ENCODE measurements around the gene WDPCP. TPM values are rescaled to one million over a fixed set of nuclear protein-coding genes. Genes with fewer than 3 reads are reported as not detected.

WDPCP gene
- total and polyA plus RNA-seq, 7 donors = 0.60 to 35.5 (median 14.0) TPM

DNA sequence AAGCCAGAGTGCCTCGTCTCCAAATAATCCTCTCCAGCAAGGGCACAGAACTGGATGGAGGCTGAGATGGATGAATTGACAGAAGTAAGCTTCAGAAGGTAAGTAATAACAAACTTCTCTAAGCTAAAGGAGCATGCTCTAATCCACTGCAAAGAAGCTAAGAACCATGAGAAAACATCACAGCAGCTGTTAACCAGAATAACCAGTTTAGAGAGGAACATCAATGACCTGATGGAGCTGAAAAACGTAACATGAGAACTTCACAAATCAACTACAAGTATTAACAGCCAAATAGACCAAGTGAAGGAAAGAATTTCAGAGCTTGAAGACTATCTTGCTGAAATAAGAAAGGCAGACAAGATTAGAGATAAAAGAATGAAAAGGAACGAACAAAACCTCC is 32.3 kb downstream of the WDPCP start:
- TF ChIP-seq, protein P1, sequence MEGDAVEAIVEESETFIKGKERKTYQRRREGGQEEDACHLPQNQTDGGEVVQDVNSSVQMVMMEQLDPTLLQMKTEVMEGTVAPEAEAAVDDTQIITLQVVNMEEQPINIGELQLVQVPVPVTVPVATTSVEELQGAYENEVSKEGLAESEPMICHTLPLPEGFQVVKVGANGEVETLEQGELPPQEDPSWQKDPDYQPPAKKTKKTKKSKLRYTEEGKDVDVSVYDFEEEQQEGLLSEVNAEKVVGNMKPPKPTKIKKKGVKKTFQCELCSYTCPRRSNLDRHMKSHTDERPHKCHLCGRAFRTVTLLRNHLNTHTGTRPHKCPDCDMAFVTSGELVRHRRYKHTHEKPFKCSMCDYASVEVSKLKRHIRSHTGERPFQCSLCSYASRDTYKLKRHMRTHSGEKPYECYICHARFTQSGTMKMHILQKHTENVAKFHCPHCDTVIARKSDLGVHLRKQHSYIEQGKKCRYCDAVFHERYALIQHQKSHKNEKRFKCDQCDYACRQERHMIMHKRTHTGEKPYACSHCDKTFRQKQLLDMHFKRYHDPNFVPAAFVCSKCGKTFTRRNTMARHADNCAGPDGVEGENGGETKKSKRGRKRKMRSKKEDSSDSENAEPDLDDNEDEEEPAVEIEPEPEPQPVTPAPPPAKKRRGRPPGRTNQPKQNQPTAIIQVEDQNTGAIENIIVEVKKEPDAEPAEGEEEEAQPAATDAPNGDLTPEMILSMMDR (IDR thresholded peaks at IDR 0.05) = no peak
- TF ChIP-seq EP300 (IDR thresholded peaks at IDR 0.05) (no peak), POLR2AphosphoS5 (IDR thresholded peaks at IDR 0.05) (no peak), POLR2A (IDR thresholded peaks at IDR 0.05) (no peak)
- Histone ChIP-seq H3K4me3 (no peak overlapping the region), H3K4me1 (peaks cover 0 to 13% (median 7%) of the 10 kb centered on the region in 4 donors), H3K9me3 (no peaks in the 10 kb centered on the region), H3K27me3 (no peaks in the 10 kb centered on the region), H3K36me3 (no peaks in the 10 kb centered on the region), H3K27ac (no peak overlapping the region)
- intact Hi-C loops (cut with DNase I) = no loop called here
- 91 to 94% methylated on average over 3 of the region's 3 CpGs for WGBS, 2 donors
- DNase-seq = no peak

DNA sequence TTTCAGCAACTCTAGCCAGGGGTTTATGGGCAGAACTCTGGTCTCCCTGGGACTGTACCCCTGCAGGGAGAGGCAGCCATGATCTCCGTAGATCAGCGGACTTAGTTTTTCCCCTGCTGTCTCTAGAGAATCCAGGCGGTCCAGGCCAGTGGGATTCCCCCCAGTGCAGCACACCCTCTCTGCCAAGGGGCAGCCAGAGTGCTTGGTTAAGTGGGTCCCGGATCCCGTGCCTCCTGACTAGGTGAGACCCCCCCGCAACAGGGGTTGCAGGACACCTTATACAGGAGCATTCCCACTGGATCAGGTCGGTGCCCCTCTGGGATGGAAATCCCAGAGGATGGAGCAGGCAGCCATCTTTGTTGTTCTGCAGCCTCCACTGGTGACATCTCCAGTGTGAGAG is 33.0 kb downstream of the WDPCP start:
- DNase-seq = no peak
- WGBS, 2 donors = 96 to 97% methylated on average over 7 of the region's 7 CpGs
- Histone ChIP-seq H3K27ac (no peak overlapping the region), H3K36me3 (no peaks in the 10 kb centered on the region), H3K9me3 (no peaks in the 10 kb centered on the region), H3K4me3 (no peak overlapping the region), H3K27me3 (no peaks in the 10 kb centered on the region), H3K4me1 (peaks cover 0 to 13% (median 7%) of the 10 kb centered on the region in 4 donors)
- intact Hi-C loops (cut with DNase I) = no loop called here
- TF ChIP-seq POLR2AphosphoS5 (IDR thresholded peaks at IDR 0.05) = no peak
- TF ChIP-seq, protein P1 (IDR thresholded peaks at IDR 0.05) = no peak
- TF ChIP-seq POLR2A (IDR thresholded peaks at IDR 0.05) = no peak
- TF ChIP-seq EP300 (IDR thresholded peaks at IDR 0.05) = no peak

DNA sequence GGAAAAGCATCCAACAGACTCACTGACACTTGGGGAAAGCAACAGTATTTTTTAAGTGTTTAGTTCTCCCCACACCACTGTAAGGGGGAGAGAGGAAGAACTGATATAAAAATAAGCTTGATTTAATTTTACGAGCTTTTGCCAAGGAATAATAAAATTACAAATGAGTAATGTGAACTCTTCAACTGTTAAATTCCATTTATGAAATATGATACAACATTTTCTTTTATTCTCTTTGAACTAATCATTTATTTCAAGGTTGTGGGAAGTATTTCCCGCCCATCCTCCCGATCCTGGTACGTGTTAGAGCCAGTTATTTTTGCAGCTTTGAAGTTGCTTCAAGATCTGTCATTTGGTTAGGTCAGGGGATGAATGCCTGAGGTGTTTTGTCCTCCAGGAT is 35.2 kb downstream of the WDPCP start:
- Histone ChIP-seq H3K27me3 (no peaks in the 10 kb centered on the region), H3K4me1 (peaks cover 0 to 13% (median 7%) of the 10 kb centered on the region in 4 donors), H3K36me3 (no peaks in the 10 kb centered on the region), H3K9me3 (no peaks in the 10 kb centered on the region), H3K27ac (no peak overlapping the region), H3K4me3 (no peak overlapping the region)
- intact Hi-C loops (cut with DNase I) = no loop called here
- TF ChIP-seq EP300 (IDR thresholded peaks at IDR 0.05) = no peak
- WGBS, 2 donors = 89 to 92% methylated on average over 4 of the region's 4 CpGs
- no peak for DNase-seq

DNA sequence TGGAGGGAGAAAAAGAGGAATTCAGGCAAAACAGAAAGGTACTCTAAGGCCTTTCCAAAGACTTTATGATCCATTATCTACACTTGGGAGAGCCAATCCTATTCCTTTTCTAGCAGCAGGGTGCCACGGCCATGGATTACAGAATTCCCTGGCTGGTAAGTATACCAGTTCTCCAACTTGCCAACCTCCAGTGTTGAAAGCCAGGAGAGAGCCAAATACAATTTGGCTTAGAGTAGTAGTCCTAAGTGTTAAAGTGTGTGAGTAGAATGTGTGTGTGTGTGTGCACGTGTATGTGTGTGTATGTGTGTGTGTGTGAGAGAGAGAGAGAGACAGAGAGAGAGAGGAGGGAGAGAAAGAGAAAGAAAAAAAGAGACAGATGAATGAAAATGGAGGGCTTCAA is 43.3 kb downstream of the WDPCP start:
- no peak overlapping the region for H3K27ac ChIP-seq
- DNase-seq = no peak
- no peaks in the 10 kb centered on the region for H3K36me3 ChIP-seq
- no peak for TF ChIP-seq POLR2A (IDR thresholded peaks at IDR 0.05)
- no peak for TF ChIP-seq POLR2AphosphoS5 (IDR thresholded peaks at IDR 0.05)
- no peak for TF ChIP-seq EP300 (IDR thresholded peaks at IDR 0.05)
- TF ChIP-seq, protein P1 (IDR thresholded peaks at IDR 0.05) = no peak
- no peak overlapping the region for H3K4me3 ChIP-seq
- intact Hi-C loops (cut with DNase I) = no loop called here
- no peaks in the 10 kb centered on the region for H3K9me3 ChIP-seq
- H3K4me1 ChIP-seq = no peaks in the 10 kb centered on the region
- WGBS, 2 donors = 74 to 84% methylated on average over 2 of the region's 2 CpGs
- no peaks in the 10 kb centered on the region for H3K27me3 ChIP-seq

DNA sequence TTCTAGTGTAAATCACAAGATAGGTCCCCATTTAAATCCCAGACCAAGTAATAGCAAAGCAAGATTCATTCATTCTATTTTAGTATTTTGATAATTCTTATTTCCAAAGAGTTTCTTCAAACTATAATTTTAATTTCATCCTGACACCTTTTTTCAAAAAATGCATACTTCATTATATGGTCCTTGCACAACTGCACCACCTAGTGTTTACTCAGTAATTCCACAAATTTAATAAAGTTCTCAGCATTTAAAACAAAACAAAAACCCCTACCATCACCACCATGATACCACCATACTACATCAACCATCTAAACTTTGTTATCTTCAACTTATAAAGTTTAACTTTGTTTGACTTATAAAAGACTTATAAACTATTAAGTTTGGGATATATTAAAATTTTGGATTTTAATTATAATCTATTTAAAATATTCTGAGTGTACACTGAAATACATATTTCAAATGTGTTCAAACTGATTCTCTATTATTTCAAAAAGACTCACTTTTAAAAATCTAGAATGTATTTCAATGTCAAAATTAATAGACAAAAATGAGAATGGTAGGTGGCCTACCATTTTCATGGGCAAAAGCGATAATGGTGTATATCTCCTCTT is 44.2 kb downstream of the WDPCP start:
- H3K4me3 ChIP-seq = no peak overlapping the region
- no peaks in the 10 kb centered on the region for H3K9me3 ChIP-seq
- DNase-seq = no peak
- no peak for TF ChIP-seq EP300 (IDR thresholded peaks at IDR 0.05)
- TF ChIP-seq POLR2A (IDR thresholded peaks at IDR 0.05) = no peak
- TF ChIP-seq, protein P1 (IDR thresholded peaks at IDR 0.05) = peak in 1 of 4 experiments; percentile 30
- TF ChIP-seq POLR2AphosphoS5 (IDR thresholded peaks at IDR 0.05) = no peak
- no peaks in the 10 kb centered on the region for H3K4me1 ChIP-seq
- no peak overlapping the region for H3K27ac ChIP-seq
- no peaks in the 10 kb centered on the region for H3K36me3 ChIP-seq
- H3K27me3 ChIP-seq = no peaks in the 10 kb centered on the region
- intact Hi-C loops (cut with DNase I) = no loop called here
- 100% methylated on average over 1 of the region's 1 CpG for WGBS, 2 donors
